Kidney (tissue), 14 donors: ENCODE results near the gene CD46. TPM values are rescaled to one million over a fixed set of nuclear protein-coding genes. Genes with fewer than 3 reads are reported as not detected.
"Not testable (repeated sequence)": the region's sequence is repeated elsewhere in the genome, so short reads cannot be mapped to it uniquely, and the experiment has no call there.

Source experiments
- DNase-seq, 5 donors: peaks; one replicate each; pipeline ENCODE4 v3.0.0-alpha.2; 2013 to 2020
- FAIRE-seq: peaks from 2 replicates; lab custom pipeline; 2012; peaks lifted over from hg19 to GRCh38; lab: Jason Lieb, UNC
- H3K27ac ChIP-seq, 2 donors: one replicate each; pipeline ENCODE4 v1.7.0; 2013; ENCODE audit warnings: low read depth in 2 of 2, low read length in 2 of 2, inconsistent platforms in 1 of 2
- H3K27me3 ChIP-seq: one replicate; pipeline ENCODE4 v1.7.1; 2013; ENCODE audit warnings: low read length, inconsistent platforms; ENCODE audit not compliant: control insufficient read depth, insufficient read depth
- H3K36me3 ChIP-seq, 3 donors: one replicate each; pipeline versions ENCODE4 v1.7.0 to v1.7.1; 2013; ENCODE audit warnings: low read length in 3 of 3, control low read depth in 1 of 3, inconsistent platforms in 1 of 3; ENCODE audit not compliant: insufficient read depth in 3 of 3, control insufficient read depth in 2 of 3
- H3K4me1 ChIP-seq, 3 donors: one replicate each; pipeline versions ENCODE4 v1.7.0 to v1.7.1; 2013; ENCODE audit warnings: low read length in 3 of 3, inconsistent platforms in 1 of 3, low read depth in 1 of 3; ENCODE audit not compliant: control insufficient read depth in 2 of 3, insufficient read depth in 2 of 3
- H3K4me3 ChIP-seq, 3 donors: one replicate each; pipeline versions ENCODE4 v1.7.0 to v1.8.1; 2013; ENCODE audit warnings: low read length in 3 of 3, control low read depth in 1 of 3, inconsistent platforms in 1 of 3
- H3K9ac ChIP-seq, 3 donors: one replicate each; pipeline versions ENCODE4 v1.7.0 to v1.7.1; 2013; ENCODE audit warnings: low read length in 3 of 3, control low read depth in 1 of 3, inconsistent platforms in 1 of 3
- H3K9me3 ChIP-seq, 3 donors: one replicate each; pipeline versions ENCODE4 v1.7.0 to v1.7.1; 2013; ENCODE audit warnings: low read length in 3 of 3, control low read depth in 1 of 3, inconsistent platforms in 1 of 3; ENCODE audit not compliant: control insufficient read depth in 2 of 3, insufficient read depth in 1 of 3
- intact Hi-C: fragments of 100-400 bp; cut with DNase I; formaldehyde crosslinking; loops from one replicate; pipeline ENCODE4 v1.11.1; 2022
- polyA plus RNA-seq: library from polyadenylated mRNA; stranded (reverse); fragments of 350-450 nt; fragmentation: Illumina TruSeq; extraction: RNeasy Lipid Tissue Mini Kit (QIAGEN cat#74804); gene quantifications from one replicate; pipeline ENCODE4 v1.2.3, GENCODE V29; 2014; ENCODE audit warnings: low read depth, low replicate concordance; ENCODE audit not compliant: insufficient read depth
- total RNA-seq: library from RNA; stranded (reverse); fragmentation: NEBNext Ultra II Directional; extraction: Animal tissue kit (Norgen Biotek cat#: 25700); gene quantifications from one replicate; pipeline ENCODE4 v1.2.1, GENCODE V29; 2021
- TF ChIP-seq, protein P1 (sequence below): IDR thresholded peaks from 3 replicates; pipeline ENCODE4 v1.5.1; 2012; ENCODE audit warnings: mild to moderate bottlenecking, moderate library complexity, borderline replicate concordance; ENCODE audit not compliant: insufficient read depth; ENCODE audit errors: extremely low read depth
- donor health status: control.
- donor health status: control.
- donor health status: control.
- donor health status: control.
- donor health status: control.
- donor health status: DM: yes; HTN: yes; CAD: no.
- donor health status: Normal renal cell carcinoma (clear cell type).

The CD46 gene
- total and polyA plus RNA-seq, 2 donors from 2014 or later: 119 to 269 TPM

DNA sequence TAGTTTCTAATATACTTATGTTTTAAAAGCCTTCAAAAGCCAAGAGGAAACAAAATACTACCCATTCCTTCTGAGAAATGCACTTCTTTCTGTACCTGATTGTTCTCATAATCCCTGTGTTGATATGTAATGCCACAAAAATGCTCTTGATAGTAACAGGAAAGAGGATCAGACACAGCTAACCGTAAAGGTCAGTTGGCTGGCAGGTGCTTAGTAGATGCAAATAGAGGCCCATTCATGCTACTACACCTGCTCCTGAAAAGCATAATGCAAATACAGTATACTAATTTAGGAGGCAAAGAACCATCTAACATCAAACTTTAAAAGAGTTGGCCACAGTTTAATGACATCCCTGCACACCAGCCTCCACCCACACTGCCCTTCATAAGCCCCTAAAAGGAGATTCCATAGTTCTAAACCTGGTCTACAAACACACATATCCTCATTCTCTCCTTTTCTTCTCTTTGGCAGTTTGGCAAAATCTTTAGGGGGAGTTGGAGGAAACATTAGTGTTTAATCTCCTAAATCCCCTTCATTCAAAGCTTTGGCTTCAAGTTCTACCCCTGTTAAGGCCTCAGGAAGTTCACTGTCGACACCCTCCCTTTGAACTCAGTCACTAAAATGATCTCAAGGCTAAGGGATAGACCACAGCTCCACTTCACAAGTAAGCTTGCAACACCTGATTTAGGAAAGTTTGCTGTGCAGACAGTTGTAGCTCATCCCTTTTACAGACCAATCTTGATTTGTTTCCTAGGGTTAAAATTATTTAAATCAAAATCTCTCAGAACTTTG, 2.9 kb upstream of the CD46 start:
- Histone ChIP-seq H3K36me3 (no peaks in the 10 kb centered on the region), H3K9ac (no peak overlapping the region), H3K4me1 (peaks cover 0 to 6% (median 3%) of the 10 kb centered on the region in 3 donors), H3K27ac (no peak overlapping the region), H3K27me3 (no peaks in the 10 kb centered on the region), H3K4me3 (no peak overlapping the region), H3K9me3 (no peaks in the 10 kb centered on the region)
- intact Hi-C loops: no loop called here
- TF ChIP-seq, protein P1, sequence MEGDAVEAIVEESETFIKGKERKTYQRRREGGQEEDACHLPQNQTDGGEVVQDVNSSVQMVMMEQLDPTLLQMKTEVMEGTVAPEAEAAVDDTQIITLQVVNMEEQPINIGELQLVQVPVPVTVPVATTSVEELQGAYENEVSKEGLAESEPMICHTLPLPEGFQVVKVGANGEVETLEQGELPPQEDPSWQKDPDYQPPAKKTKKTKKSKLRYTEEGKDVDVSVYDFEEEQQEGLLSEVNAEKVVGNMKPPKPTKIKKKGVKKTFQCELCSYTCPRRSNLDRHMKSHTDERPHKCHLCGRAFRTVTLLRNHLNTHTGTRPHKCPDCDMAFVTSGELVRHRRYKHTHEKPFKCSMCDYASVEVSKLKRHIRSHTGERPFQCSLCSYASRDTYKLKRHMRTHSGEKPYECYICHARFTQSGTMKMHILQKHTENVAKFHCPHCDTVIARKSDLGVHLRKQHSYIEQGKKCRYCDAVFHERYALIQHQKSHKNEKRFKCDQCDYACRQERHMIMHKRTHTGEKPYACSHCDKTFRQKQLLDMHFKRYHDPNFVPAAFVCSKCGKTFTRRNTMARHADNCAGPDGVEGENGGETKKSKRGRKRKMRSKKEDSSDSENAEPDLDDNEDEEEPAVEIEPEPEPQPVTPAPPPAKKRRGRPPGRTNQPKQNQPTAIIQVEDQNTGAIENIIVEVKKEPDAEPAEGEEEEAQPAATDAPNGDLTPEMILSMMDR: no peak
- DNase-seq: no peak
- FAIRE-seq: no peak

DNA sequence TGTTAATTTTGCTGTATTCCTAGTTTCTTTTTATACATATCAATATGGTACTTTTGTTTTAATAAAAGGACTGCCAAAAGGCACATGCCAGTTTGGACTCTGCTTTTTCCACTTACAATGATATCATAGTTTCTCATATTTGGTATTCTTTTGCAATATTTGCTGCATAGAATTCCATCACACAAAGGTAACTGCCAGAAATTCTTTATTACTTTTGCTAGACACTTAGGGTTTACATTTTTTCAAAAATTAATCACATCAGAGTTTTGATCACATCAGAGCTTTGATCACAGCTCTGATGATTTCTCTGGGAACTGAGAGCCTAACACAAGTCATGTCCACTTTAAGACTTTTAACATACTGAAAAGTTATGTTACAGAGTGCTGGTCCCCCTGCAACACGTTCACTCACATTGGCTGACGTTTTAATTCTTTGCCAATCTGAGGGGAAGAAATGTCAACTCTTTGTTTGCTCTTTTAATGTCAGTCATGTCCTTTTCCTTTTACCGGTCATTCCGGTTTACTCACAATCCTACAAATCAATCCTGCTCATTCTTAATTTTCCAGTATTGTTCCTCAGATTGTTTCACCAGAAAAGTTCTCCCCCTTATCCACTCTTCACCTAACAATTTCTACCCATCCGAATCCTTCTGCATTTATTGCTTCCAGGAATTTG, 1.1 kb upstream of the CD46 start:
- H3K9ac ChIP-seq: peak overlapping the region in 1 of 3 donors; percentile 83
- TF ChIP-seq, protein P1: no peak
- FAIRE-seq (no peak), DNase-seq (peak in 2 of 5 donors; percentile 34 to 39)
- H3K4me3 ChIP-seq: peak overlapping the region; percentile 38 to 91 (median 41)
- H3K27ac ChIP-seq: peak overlapping the region; percentile 61 to 88
- H3K4me1 ChIP-seq: peaks cover 3 to 14% (median 9%) of the 10 kb centered on the region in 3 donors
- no peaks in the 10 kb centered on the region for H3K9me3 ChIP-seq
- intact Hi-C loops: no loop called here
- no peaks in the 10 kb centered on the region for H3K36me3 ChIP-seq
- no peaks in the 10 kb centered on the region for H3K27me3 ChIP-seq

DNA sequence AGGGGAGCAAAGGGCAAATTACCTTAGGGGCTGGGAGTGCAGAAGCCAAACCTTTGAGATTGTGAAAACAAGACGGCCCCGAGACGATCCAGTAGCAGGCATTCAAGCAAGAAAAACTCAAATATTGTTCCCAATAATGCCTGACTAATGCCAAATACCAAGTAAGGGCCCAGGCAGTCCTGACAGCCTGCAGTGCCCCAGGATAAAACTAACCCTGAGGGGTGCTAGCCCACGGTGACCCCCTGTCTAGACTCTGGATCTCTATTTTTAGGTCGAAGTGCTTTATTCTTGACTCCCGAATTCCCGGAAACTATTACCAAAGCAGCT, 428 bp upstream of the CD46 start:
- FAIRE-seq, intact Hi-C loops, H3K36me3 ChIP-seq, H3K9me3 ChIP-seq, H3K27me3 ChIP-seq: not testable (repeated sequence)
- peak in 2 of 5 donors; percentile 19 to 25 for DNase-seq
- Histone ChIP-seq H3K9ac (peak overlapping the region in 2 of 3 donors; percentile 48 to 83), H3K27ac (peak overlapping the region; percentile 61 to 88), H3K4me3 (peak overlapping the region; percentile 41 to 91 (median 56)), H3K4me1 (peaks cover 3 to 19% (median 13%) of the 10 kb centered on the region in 3 donors)

DNA sequence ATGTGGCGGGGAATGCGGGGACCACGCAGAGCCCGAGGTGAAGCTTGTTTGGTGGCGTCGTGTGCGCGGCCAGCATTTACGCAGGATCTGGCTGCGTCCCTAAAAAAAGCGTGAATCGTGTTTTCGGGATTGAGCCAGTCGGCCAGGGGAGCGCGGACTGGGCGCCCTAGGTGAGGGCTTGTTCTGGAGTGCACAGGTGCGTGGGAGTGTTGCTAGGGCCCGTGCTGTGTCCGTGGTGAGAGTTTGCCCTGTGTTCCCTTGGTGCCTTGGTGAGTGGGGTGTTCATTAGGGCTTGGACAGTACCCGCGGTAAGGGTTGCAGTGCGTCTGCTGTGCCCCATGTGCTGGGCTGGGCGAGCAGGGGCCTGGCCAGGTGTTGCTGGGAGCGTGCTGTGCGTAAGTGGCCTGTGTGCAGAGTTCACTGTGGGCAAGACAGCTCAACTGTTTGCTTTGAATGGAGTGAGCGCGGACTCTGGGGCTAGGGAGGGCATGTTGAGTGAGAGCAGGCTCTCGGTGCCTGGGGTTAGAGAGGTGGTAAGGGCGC, 673 bp downstream of the CD46 start:
- DNase-seq: peak in 3 of 5 donors; percentile 55 to 66 (median 56)
- peaks cover 3 to 20% (median 13%) of the 10 kb centered on the region in 3 donors for H3K4me1 ChIP-seq
- peak overlapping the region; percentile 80 to 91 (median 90) for H3K4me3 ChIP-seq
- peak overlapping the region; percentile 86 to 88 for H3K27ac ChIP-seq
- no peaks in the 10 kb centered on the region for H3K27me3 ChIP-seq
- TF ChIP-seq, protein P1: no peak
- H3K9ac ChIP-seq: peak overlapping the region; percentile 61 to 83 (median 82)
- H3K36me3 ChIP-seq: peaks cover 0 to 2% (median 0%) of the 10 kb centered on the region in 3 donors
- intact Hi-C loops: no loop called here
- FAIRE-seq: no peak
- H3K9me3 ChIP-seq: no peaks in the 10 kb centered on the region
